SK-N-SH treated with all-trans-retinoic acid at 6 μM for 48 hours (cell line): ENCODE data around the gene CDK5.

Experiments
- ATAC-seq: fragments of 200-7000 bp; cut with Tn5 transposase; 3 replicates; pipeline ENCODE4 v1.9.1; 2020; ENCODE audit warnings: mild to moderate bottlenecking, moderate library complexity
- BACH2 ChIP-seq: fragments of 250-450 bp; sonication (Bioruptor Pico); IDR thresholded peaks from 2 replicates; pipeline ENCODE4 v1.9.0; 2021; ENCODE audit warnings: mild to moderate bottlenecking, borderline replicate concordance
- CREB5 ChIP-seq: fragments of 250-450 bp; sonication (Bioruptor Pico); IDR thresholded peaks from 2 replicates; pipeline ENCODE4 v1.5.1; 2020; ENCODE audit warnings: low read depth, mild to moderate bottlenecking, moderate library complexity
- CSDC2 ChIP-seq: fragments of 250-450 bp; sonication (Bioruptor Pico); IDR thresholded peaks from 2 replicates; pipeline ENCODE4 v1.5.0; 2020; ENCODE audit warnings: mild to moderate bottlenecking, moderate library complexity
- ESRRG ChIP-seq: fragments of 250-450 bp; sonication (Bioruptor Pico); IDR thresholded peaks from 2 replicates; pipeline ENCODE4 v1.6.1; 2021; ENCODE audit warnings: mild to moderate bottlenecking
- GLIS3 ChIP-seq: fragments of 250-450 bp; sonication (Bioruptor Pico); IDR thresholded peaks from 2 replicates; pipeline ENCODE4 v1.5.0; 2020; ENCODE audit warnings: mild to moderate bottlenecking, moderate library complexity
- ISL1 ChIP-seq: fragments of 250-450 bp; sonication (Bioruptor Pico); IDR thresholded peaks from 2 replicates; pipeline ENCODE4 v2.1.2; 2022; ENCODE audit warnings: mild to moderate bottlenecking, moderate library complexity
- OSR1 ChIP-seq: fragments of 250-450 bp; sonication (Bioruptor Pico); IDR thresholded peaks from 2 replicates; pipeline ENCODE4 v1.8.0; 2022; ENCODE audit warnings: moderate library complexity, mild to moderate bottlenecking, inconsistent platforms
- PATZ1 ChIP-seq: fragments of 250-450 bp; sonication (Bioruptor Pico); IDR thresholded peaks from 2 replicates; pipeline ENCODE4 v1.8.0; 2020; ENCODE audit warnings: mild to moderate bottlenecking, moderate library complexity, borderline replicate concordance
- PPARA ChIP-seq: fragments of 250-450 bp; sonication (Bioruptor Pico); IDR thresholded peaks from 2 replicates; pipeline ENCODE4 v1.5.0; 2020; ENCODE audit warnings: mild to moderate bottlenecking, borderline replicate concordance
- RARB ChIP-seq: fragments of 250-450 bp; sonication (Bioruptor Pico); IDR thresholded peaks from 2 replicates; pipeline ENCODE4 v1.8.0; 2021; ENCODE audit warnings: mild to moderate bottlenecking, moderate library complexity
- SNAI2 ChIP-seq: fragments of 250-450 bp; sonication (Bioruptor Pico); IDR thresholded peaks from 2 replicates; pipeline ENCODE4 v1.5.0; 2020; ENCODE audit warnings: mild to moderate bottlenecking, moderate library complexity
- TCF4 ChIP-seq: fragments of 250-450 bp; sonication (Bioruptor Pico); IDR thresholded peaks from 2 replicates; pipeline ENCODE4 v1.8.0; 2021; ENCODE audit warnings: mild to moderate bottlenecking, moderate library complexity, borderline replicate concordance
- TOX ChIP-seq: fragments of 250-450 bp; sonication (Bioruptor Pico); IDR thresholded peaks from 2 replicates; pipeline ENCODE4 v1.8.0; 2021; ENCODE audit warnings: mild to moderate bottlenecking, moderate library complexity, borderline replicate concordance
- TSHZ2 ChIP-seq: fragments of 250-450 bp; sonication (Bioruptor Pico); IDR thresholded peaks from 2 replicates; pipeline ENCODE4 v1.5.0; 2020; ENCODE audit warnings: mild to moderate bottlenecking, moderate library complexity
- ZC3H10 ChIP-seq: fragments of 250-450 bp; sonication (Bioruptor Pico); IDR thresholded peaks from 2 replicates; pipeline ENCODE4 v1.5.1; 2021; ENCODE audit warnings: mild to moderate bottlenecking, moderate library complexity
- ZFP3 ChIP-seq: fragments of 250-450 bp; sonication (Bioruptor Pico); IDR thresholded peaks from 2 replicates; pipeline ENCODE4 v1.5.0; 2020; ENCODE audit warnings: mild to moderate bottlenecking, moderate library complexity
- ZFP30 ChIP-seq: fragments of 450-650 bp; formaldehyde crosslinking; IDR thresholded peaks from 2 replicates; pipeline ENCODE4 v1.5.0; 2022; ENCODE audit warnings: mild to moderate bottlenecking, moderate library complexity
- ZNF565 ChIP-seq: fragments of 450-650 bp; formaldehyde crosslinking; conservative IDR thresholded peaks from 2 replicates; pipeline ENCODE4 v1.5.0; 2020; ENCODE audit warnings: low read depth, mild to moderate bottlenecking, moderate library complexity
- ZNF70 ChIP-seq: fragments of 450-650 bp; formaldehyde crosslinking; IDR thresholded peaks from 2 replicates; pipeline ENCODE4 v1.5.0; 2020; ENCODE audit warnings: mild to moderate bottlenecking, moderate library complexity
- TF ChIP-seq, protein P1 (sequence below): fragments of 250-450 bp; sonication (Bioruptor Pico); IDR thresholded peaks from 2 replicates; pipeline ENCODE4 v1.5.1; 2021; ENCODE audit warnings: mild to moderate bottlenecking, moderate library complexity

CDK5 gene

GRCh38 chr7:151073990-151074389 lies 16.3 kb upstream of the CDK5 start:
- no peak for TF ChIP-seq CSDC2 (CRISPR knock-in tag)
- no peak for TF ChIP-seq ZFP3
- no peak for TF ChIP-seq TOX (CRISPR knock-in tag)
- TF ChIP-seq, all 23 proteins: peak for 0

DNA sequence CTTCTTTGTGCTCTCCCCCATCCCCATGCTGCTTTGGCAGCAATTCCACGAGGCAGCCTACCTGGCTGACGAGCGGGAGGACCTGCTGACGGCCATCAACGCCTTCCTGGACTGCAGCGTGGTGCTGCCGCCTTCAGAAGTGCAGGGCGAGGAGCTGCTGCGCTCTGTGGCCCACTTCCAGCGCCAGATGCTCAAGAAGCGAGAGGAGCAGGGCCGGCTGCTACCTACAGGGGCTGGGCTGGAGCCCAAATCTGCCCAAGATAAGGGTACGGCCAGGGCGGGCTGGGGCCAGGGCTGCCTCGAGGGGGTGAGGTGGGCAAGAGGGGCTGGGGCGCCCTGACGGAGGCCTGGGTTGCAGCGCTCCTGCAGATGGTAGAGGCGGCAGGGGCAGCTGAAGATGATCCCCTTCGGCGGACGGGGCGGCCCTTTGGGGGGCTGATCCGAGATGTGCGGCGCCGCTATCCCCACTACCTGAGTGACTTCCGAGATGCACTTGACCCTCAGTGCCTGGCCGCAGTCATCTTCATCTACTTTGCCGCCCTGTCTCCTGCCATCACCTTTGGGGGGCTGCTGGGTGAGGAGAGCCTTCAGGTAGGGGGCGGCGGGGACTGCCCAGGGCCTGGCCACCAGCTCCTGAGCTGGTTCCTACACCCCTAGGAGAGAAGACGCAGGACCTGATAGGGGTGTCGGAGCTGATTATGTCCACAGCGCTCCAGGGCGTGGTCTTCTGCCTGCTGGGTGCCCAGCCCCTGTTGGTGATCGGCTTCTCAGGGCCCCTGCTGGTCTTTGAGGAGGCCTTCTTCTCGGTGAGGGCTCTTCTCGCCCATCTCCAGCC lies 13.6 kb upstream of the CDK5 start:
- ATAC-seq: no peak

More at GRCh38 chr7:151073990-151074389, 16.3 kb upstream of the CDK5 start:
- no peak for ATAC-seq

GRCh38 chr7:151070574-151070960 lies 12.9 kb upstream of the CDK5 start:
- no peak for ATAC-seq
- TF ChIP-seq CSDC2 (CRISPR knock-in tag) (no peak), OSR1 (no peak), ZC3H10 (CRISPR knock-in tag) (no peak), ZFP3 (no peak), ISL1 (no peak), ZFP30 (CRISPR knock-in tag) (no peak), TCF4 (CRISPR knock-in tag) (no peak), ESRRG (CRISPR knock-in tag) (no peak), ZNF70 (CRISPR knock-in tag) (no peak), CREB5 (CRISPR knock-in tag) (no peak), ZNF565 (CRISPR knock-in tag) (no peak), SNAI2 (CRISPR knock-in tag) (no peak)

More for the DNA sequence above, 13.6 kb upstream of the CDK5 start:
- TF ChIP-seq BACH2 (CRISPR knock-in tag) (no peak), ZNF565 (CRISPR knock-in tag) (no peak), CSDC2 (CRISPR knock-in tag) (no peak), OSR1 (no peak), RARB (no peak), TSHZ2 (CRISPR knock-in tag) (no peak)
- TF ChIP-seq, protein P1, sequence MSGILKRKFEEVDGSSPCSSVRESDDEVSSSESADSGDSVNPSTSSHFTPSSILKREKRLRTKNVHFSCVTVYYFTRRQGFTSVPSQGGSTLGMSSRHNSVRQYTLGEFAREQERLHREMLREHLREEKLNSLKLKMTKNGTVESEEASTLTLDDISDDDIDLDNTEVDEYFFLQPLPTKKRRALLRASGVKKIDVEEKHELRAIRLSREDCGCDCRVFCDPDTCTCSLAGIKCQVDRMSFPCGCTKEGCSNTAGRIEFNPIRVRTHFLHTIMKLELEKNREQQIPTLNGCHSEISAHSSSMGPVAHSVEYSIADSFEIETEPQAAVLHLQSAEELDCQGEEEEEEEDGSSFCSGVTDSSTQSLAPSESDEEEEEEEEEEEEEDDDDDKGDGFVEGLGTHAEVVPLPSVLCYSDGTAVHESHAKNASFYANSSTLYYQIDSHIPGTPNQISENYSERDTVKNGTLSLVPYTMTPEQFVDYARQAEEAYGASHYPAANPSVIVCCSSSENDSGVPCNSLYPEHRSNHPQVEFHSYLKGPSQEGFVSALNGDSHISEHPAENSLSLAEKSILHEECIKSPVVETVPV: no peak
- TF ChIP-seq, all 23 proteins: peak for 0

- no peak for ATAC-seq
- TF ChIP-seq ZNF70 (CRISPR knock-in tag): no peak
- no peak for TF ChIP-seq SNAI2 (CRISPR knock-in tag)
- TF ChIP-seq GLIS3: no peak
- no peak for TF ChIP-seq PATZ1
- no peak for TF ChIP-seq PPARA
Measured at GRCh38 chr7:151069841-151070573, 12.3 kb upstream of the CDK5 start.
